Measurements from ENCODE around the gene TRIM71. TPM values are rescaled to one million over a fixed set of nuclear protein-coding genes. Genes with fewer than 3 reads are reported as not detected.
A peak's percentile ranks its signal among the peaks of the same experiment; 100 is the strongest.
"Not testable (repeated sequence)": the region's sequence is repeated elsewhere in the genome, so short reads cannot be mapped to it uniquely, and the experiment has no call there.

Gene TRIM71
- not detected for polyA plus RNA-seq (2013, experiment 1 of 2; ENCODE audit: insufficient read length)
- not detected for polyA plus RNA-seq (2013, experiment 2 of 2; ENCODE audit: insufficient read length)

- DNase-seq, result no peak
These were observed at the start of gene TRIM71 for GRCh38 chr3:32817558-32818228. Gene TRIM71 (plus strand): TSS chr3:32817997. CDS start chr3:32818081, 84 bp downstream.

GRCh38 chr3:32778389-32778788 lies 39.4 kb upstream of the TRIM71 start:
- DNase-seq, result no peak

GRCh38 chr3:32780071-32780734 lies 37.6 kb upstream of the TRIM71 start:
- DNase-seq, result no peak

GRCh38 chr3:32780735-32781210 lies 37.0 kb upstream of the TRIM71 start:
- DNase-seq, result peak; percentile 46

- DNase-seq, result peak; percentile 73
These were observed 36.4 kb upstream of the TRIM71 start for GRCh38 chr3:32781211-32781968.

GRCh38 chr3:32781969-32782270 lies 35.9 kb upstream of the TRIM71 start:
- not testable (repeated sequence) for DNase-seq

- no peak for DNase-seq
These were observed 35.4 kb upstream of the TRIM71 start for GRCh38 chr3:32782407-32782806.

GRCh38 chr3:32791833-32792232 lies 26.0 kb upstream of the TRIM71 start:
- DNase-seq, result no peak

GRCh38 chr3:32794487-32795308 lies 23.1 kb upstream of the TRIM71 start:
- no peak for DNase-seq

- not testable (repeated sequence) for DNase-seq
These were observed 21.3 kb upstream of the TRIM71 start for GRCh38 chr3:32796384-32796950.

GRCh38 chr3:32797776-32798175 lies 20.0 kb upstream of the TRIM71 start:
- DNase-seq, result no peak

- DNase-seq, result not testable (repeated sequence)
These were observed 16.4 kb upstream of the TRIM71 start for GRCh38 chr3:32801440-32801839.

GRCh38 chr3:32813180-32813579 lies 4.6 kb upstream of the TRIM71 start:
- no peak for DNase-seq

GRCh38 chr3:32814361-32814760 lies 3.4 kb upstream of the TRIM71 start:
- no peak for DNase-seq

GRCh38 chr3:32815841-32816438 lies 1.9 kb upstream of the TRIM71 start:
- DNase-seq, result no peak

- peak; percentile 12 for DNase-seq
These were observed 1.1 kb upstream of the TRIM71 start for GRCh38 chr3:32816439-32817256.

- DNase-seq, result no peak
These were observed 590 bp upstream of the TRIM71 start for GRCh38 chr3:32817257-32817557.

- no peak for DNase-seq
These were observed 602 bp downstream of the TRIM71 start for GRCh38 chr3:32818229-32818969.

GRCh38 chr3:32818970-32819511 lies 1.2 kb downstream of the TRIM71 start:
- DNase-seq, result no peak
